Uterus (tissue), 4 donors: ENCODE data around the gene TAP2. TPM values are rescaled to one million over a fixed set of nuclear protein-coding genes. Genes with fewer than 3 reads are reported as not detected.

Experiments
- DNase-seq, 2 donors: peaks; one replicate each; pipeline ENCODE4 v3.0.0-alpha.2; 2019 to 2020
- H3K27ac ChIP-seq, 2 donors: fragments of 200-600 bp; sonication (generic); 1 replicate in 1 of 2; 2 replicates in 1 of 2; pipeline ENCODE4 v1.5.1; 2016 to 2018
- H3K27me3 ChIP-seq, 2 donors: fragments of 200-600 bp; sonication (generic); one replicate each; pipeline ENCODE4 v1.5.1; 2018 to 2019; ENCODE audit warnings: control low read depth in 1 of 2
- H3K36me3 ChIP-seq, 2 donors: fragments of 200-600 bp; sonication (generic); one replicate each; pipeline ENCODE4 v1.5.1; 2019; ENCODE audit warnings: control low read depth in 1 of 2
- H3K4me1 ChIP-seq, 2 donors: fragments of 200-600 bp; sonication (generic); one replicate each; pipeline ENCODE4 v1.5.1; 2018 to 2019; ENCODE audit warnings: control low read depth in 1 of 2
- H3K4me3 ChIP-seq, 2 donors: fragments of 200-600 bp; sonication (generic); 1 replicate in 1 of 2; 2 replicates in 1 of 2; pipeline ENCODE4 v1.5.1; 2018 to 2019; ENCODE audit warnings: mild to moderate bottlenecking in 1 of 2
- H3K9me3 ChIP-seq, 2 donors: fragments of 200-600 bp; sonication (generic); one replicate each; pipeline ENCODE4 v1.5.1; 2019; ENCODE audit warnings: control low read depth in 1 of 2
- POLR2A ChIP-seq, 2 donors: fragments of 450-650 bp; IDR thresholded peaks; one replicate each; pipeline ENCODE4 v1.6.1; 2016; ENCODE audit warnings: antibody characterized with exemption in 2 of 2, mild to moderate bottlenecking in 1 of 2, moderate library complexity in 1 of 2
- intact Hi-C: fragments of 100-400 bp; cut with DNase I; formaldehyde crosslinking; loops from one replicate; pipeline ENCODE4 v1.15.1; 2023; ENCODE audit warnings: low total_unique reads
- total RNA-seq, 4 donors: library from RNA; depleted of rRNA in 3 of 4; stranded (reverse); fragments of >200 nt in 3 of 4; gene quantifications; one replicate each; pipeline versions ENCODE4 v1.1.0 to v1.2.4, GENCODE V29; 2014 to 2023
- TF ChIP-seq, protein P1 (sequence below), 4 experiments: fragments of 200-600 bp in 2 of 4; fragments of 450-650 bp in 2 of 4; sonication (generic) in 2 of 4; IDR thresholded peaks; one replicate each; pipeline ENCODE4 v1.5.1; 2016 to 2019; ENCODE audit warnings: antibody characterized with exemption in 4 of 4, mild to moderate bottlenecking in 2 of 4, moderate library complexity in 1 of 4
- donor health status: DM: yes; HTN: yes; CAD: no.

TAP2 gene
- total RNA-seq, 4 donors from 2014 or later: 3.0 to 42.4 (median 21.5) TPM

- no peak for DNase-seq
- intact Hi-C loops: no loop called here
- peaks cover 7 to 9% of the 10 kb centered on the region in 2 donors for H3K4me1 ChIP-seq
- H3K27ac ChIP-seq: peak overlapping the region; percentile 97 to 99
- TF ChIP-seq, protein P1, sequence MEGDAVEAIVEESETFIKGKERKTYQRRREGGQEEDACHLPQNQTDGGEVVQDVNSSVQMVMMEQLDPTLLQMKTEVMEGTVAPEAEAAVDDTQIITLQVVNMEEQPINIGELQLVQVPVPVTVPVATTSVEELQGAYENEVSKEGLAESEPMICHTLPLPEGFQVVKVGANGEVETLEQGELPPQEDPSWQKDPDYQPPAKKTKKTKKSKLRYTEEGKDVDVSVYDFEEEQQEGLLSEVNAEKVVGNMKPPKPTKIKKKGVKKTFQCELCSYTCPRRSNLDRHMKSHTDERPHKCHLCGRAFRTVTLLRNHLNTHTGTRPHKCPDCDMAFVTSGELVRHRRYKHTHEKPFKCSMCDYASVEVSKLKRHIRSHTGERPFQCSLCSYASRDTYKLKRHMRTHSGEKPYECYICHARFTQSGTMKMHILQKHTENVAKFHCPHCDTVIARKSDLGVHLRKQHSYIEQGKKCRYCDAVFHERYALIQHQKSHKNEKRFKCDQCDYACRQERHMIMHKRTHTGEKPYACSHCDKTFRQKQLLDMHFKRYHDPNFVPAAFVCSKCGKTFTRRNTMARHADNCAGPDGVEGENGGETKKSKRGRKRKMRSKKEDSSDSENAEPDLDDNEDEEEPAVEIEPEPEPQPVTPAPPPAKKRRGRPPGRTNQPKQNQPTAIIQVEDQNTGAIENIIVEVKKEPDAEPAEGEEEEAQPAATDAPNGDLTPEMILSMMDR (IDR thresholded peaks at IDR 0.05): no peak
- TF ChIP-seq POLR2A (IDR thresholded peaks at IDR 0.05): no peak
- H3K27me3 ChIP-seq: no peaks in the 10 kb centered on the region
- H3K9me3 ChIP-seq: no peaks in the 10 kb centered on the region
- no peak overlapping the region for H3K4me3 ChIP-seq
- H3K36me3 ChIP-seq: no peaks in the 10 kb centered on the region
These were observed 12.5 kb upstream of the TAP2 start for GRCh38 chr6:32851025-32851424.

DNA sequence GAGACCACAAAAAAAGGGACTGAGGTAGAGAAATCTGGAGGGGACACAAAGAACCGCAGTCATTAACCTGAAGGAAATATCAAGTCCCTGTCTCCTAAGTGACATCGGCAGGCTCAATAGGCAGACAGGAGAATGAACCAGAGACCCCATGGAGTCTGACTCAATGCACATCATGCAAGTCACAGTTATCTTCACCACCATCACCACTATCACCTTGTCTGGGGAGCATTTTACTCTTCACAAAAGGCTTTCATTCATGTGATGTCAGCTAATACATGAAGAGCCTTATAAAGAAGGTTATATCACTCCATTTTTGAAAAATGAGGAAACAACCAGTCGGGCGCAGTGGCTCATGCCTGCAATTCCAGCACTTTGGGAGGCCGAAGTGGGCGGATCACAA lies 10.6 kb upstream of the TAP2 start:
- H3K9me3 ChIP-seq: no peaks in the 10 kb centered on the region
- intact Hi-C loops: no loop called here
- DNase-seq: no peak
- TF ChIP-seq, protein P1 (IDR thresholded peaks at IDR 0.05): no peak
- TF ChIP-seq POLR2A (IDR thresholded peaks at IDR 0.05): no peak
- H3K4me1 ChIP-seq: peaks cover 7 to 9% of the 10 kb centered on the region in 2 donors
- H3K4me3 ChIP-seq: no peak overlapping the region
- no peaks in the 10 kb centered on the region for H3K27me3 ChIP-seq
- H3K27ac ChIP-seq: no peak overlapping the region
- no peaks in the 10 kb centered on the region for H3K36me3 ChIP-seq

DNA sequence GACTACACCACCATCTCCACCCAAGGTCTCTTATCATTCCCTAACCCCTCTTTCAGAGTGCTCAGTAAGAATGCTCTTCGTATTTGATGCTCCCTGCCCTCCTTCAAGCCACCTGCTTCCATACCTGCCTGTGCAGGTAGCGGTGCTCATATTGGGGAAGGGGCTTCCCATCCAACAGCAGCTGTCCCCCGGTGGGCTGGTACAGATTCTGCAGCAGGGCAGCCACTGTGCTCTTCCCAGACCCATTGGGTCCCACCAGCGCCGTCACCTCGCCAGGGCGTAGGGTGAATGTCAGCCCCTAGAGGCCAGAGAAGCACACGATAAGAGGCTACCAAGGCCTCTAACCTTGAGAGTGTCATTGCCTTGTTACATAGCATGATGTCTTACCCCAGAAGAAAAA lies 9.3 kb upstream of the TAP2 start:
- DNase-seq: no peak
- Histone ChIP-seq H3K36me3 (no peaks in the 10 kb centered on the region), H3K4me3 (no peak overlapping the region), H3K27ac (no peak overlapping the region), H3K4me1 (peaks cover 7 to 9% of the 10 kb centered on the region in 2 donors), H3K27me3 (no peaks in the 10 kb centered on the region), H3K9me3 (no peaks in the 10 kb centered on the region)
- intact Hi-C loops: no loop called here
- TF ChIP-seq POLR2A (IDR thresholded peaks at IDR 0.05): no peak
- TF ChIP-seq, protein P1 (IDR thresholded peaks at IDR 0.05): no peak

GRCh38 chr6:32847004-32847403 lies 8.5 kb upstream of the TAP2 start:
- no peaks in the 10 kb centered on the region for H3K36me3 ChIP-seq
- peaks cover 5 to 9% of the 10 kb centered on the region in 2 donors for H3K4me1 ChIP-seq
- intact Hi-C loops: no loop called here
- no peak for DNase-seq
- H3K9me3 ChIP-seq: no peaks in the 10 kb centered on the region
- H3K27ac ChIP-seq: no peak overlapping the region
- TF ChIP-seq POLR2A (IDR thresholded peaks at IDR 0.05): no peak
- TF ChIP-seq, protein P1 (IDR thresholded peaks at IDR 0.05): no peak
- no peaks in the 10 kb centered on the region for H3K27me3 ChIP-seq
- H3K4me3 ChIP-seq: no peak overlapping the region

- Histone ChIP-seq H3K9me3 (no peaks in the 10 kb centered on the region), H3K4me1 (no peaks in the 10 kb centered on the region), H3K27ac (peak overlapping the region; percentile 90 to 96), H3K36me3 (no peaks in the 10 kb centered on the region), H3K27me3 (no peaks in the 10 kb centered on the region), H3K4me3 (no peak overlapping the region)
- no peak for DNase-seq
- no peak for TF ChIP-seq POLR2A (IDR thresholded peaks at IDR 0.05)
- TF ChIP-seq, protein P1 (IDR thresholded peaks at IDR 0.05): no peak
- intact Hi-C loops: no loop called here
These were observed 6.9 kb upstream of the TAP2 start for GRCh38 chr6:32845384-32845884.
